Prostate gland (tissue), 2 donors: ENCODE results near the gene TXLNG. TPM values are rescaled to one million over a fixed set of nuclear protein-coding genes. Genes with fewer than 3 reads are reported as not detected.
A peak's percentile ranks its signal among the peaks of the same experiment; 100 is the strongest.

Experiments used
- DNase-seq: peaks from one replicate; pipeline ENCODE4 v3.0.0-alpha.2; 2019; ENCODE audit warnings: low spot score
- H3K27ac ChIP-seq, 2 donors: fragments of 200-600 bp; sonication (generic); 2 replicates each; pipeline ENCODE4 v1.5.1; 2017 to 2019
- H3K27me3 ChIP-seq: fragments of 200-600 bp; sonication (generic); replicated peaks from 2 replicates; pipeline ENCODE4 v1.5.1; 2019; ENCODE audit not compliant: insufficient read depth
- H3K36me3 ChIP-seq, 2 donors: fragments of 200-600 bp; sonication (generic); 1 replicate in 1 of 2; 2 replicates in 1 of 2; pipeline versions ENCODE4 v1.5.1 to v1.8.1; 2017 to 2019
- H3K4me1 ChIP-seq: fragments of 200-600 bp; sonication (generic); replicated peaks from 2 replicates; pipeline ENCODE4 v1.5.1; 2019
- H3K4me3 ChIP-seq, 2 donors: fragments of 200-600 bp; sonication (generic); 2 replicates each; pipeline ENCODE4 v1.5.1; 2017 to 2019
- H3K9me3 ChIP-seq: fragments of 200-600 bp; sonication (generic); 2 replicates; pipeline ENCODE4 v1.5.1; 2017
- CTCF ChIP-seq, 4 experiments: fragments of 200-600 bp in 2 of 4; fragments of 450-650 bp in 2 of 4; sonication (generic) in 2 of 4; IDR thresholded peaks; 1 replicate in 3 of 4; 2 replicates in 1 of 4; pipeline ENCODE4 v1.5.1; 2016 to 2019; ENCODE audit warnings: antibody characterized with exemption in 4 of 4, mild to moderate bottlenecking in 2 of 4, moderate library complexity in 2 of 4
- POLR2A ChIP-seq: fragments of 450-650 bp; IDR thresholded peaks from one replicate; pipeline ENCODE4 v1.6.1; 2016; ENCODE audit warnings: antibody characterized with exemption, mild to moderate bottlenecking
- POLR2AphosphoS5 ChIP-seq: sonication (generic); formaldehyde crosslinking; IDR thresholded peaks from one replicate; pipeline ENCODE4 v1.6.1; 2017; ENCODE audit warnings: antibody characterized with exemption
- WGBS: methylation state at CpG from one replicate; pipeline ENCODE4 v1.1.5; 2018; 5-methylcytosine and 5-hydroxymethylcytosine counted together
- intact Hi-C: fragments of 100-400 bp; cut with DNase I; formaldehyde crosslinking; loops from one replicate; pipeline ENCODE4 v1.14.2; 2022
- total RNA-seq, 2 donors: library from RNA; depleted of rRNA; stranded (reverse); fragments of >200 nt; gene quantifications; one replicate each; pipeline ENCODE4 v1.1.0, GENCODE V29; 2016

The TXLNG gene
- total RNA-seq, 2 donors from 2014 or later, result 8.6 to 12.8 TPM

DNA sequence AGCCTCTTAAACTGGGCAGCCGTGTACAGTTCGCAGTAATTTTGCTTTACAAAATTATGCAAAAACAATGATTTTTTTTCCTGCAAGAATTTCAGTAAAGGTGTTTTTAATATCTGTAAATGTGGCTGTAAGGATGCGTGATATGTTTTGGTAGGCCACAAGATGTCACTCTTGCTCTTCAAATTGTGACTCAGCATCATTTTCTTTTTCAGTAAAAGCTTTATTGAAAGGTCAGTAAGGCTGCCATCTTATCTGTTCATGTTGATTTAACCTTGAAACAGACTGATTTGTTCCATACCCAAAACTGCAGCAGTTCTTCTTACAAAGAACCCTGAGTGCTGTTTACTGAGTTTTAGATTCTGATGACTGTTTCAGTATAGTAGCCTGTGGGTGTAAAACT is 39.9 kb downstream of the TXLNG start:
- Histone ChIP-seq H3K27ac (no peak overlapping the region), H3K4me1 (no peaks in the 10 kb centered on the region), H3K9me3 (no peaks in the 10 kb centered on the region), H3K4me3 (no peak overlapping the region), H3K27me3 (no peaks in the 10 kb centered on the region), H3K36me3 (no peaks in the 10 kb centered on the region)
- intact Hi-C loops, result loop anchor here (5.0 to 10.0 kb wide), 3 partner anchors 121 to 549 kb away; partner anchors contain the start of genes NHS and REPS2
- TF ChIP-seq CTCF (IDR thresholded peaks at IDR 0.05) (peak; percentile 19 to 54 (median 38)), POLR2AphosphoS5 (no peak), POLR2A (no peak)
- 62% methylated on average over 3 of the region's 3 CpGs for WGBS
- no peak for DNase-seq

DNA sequence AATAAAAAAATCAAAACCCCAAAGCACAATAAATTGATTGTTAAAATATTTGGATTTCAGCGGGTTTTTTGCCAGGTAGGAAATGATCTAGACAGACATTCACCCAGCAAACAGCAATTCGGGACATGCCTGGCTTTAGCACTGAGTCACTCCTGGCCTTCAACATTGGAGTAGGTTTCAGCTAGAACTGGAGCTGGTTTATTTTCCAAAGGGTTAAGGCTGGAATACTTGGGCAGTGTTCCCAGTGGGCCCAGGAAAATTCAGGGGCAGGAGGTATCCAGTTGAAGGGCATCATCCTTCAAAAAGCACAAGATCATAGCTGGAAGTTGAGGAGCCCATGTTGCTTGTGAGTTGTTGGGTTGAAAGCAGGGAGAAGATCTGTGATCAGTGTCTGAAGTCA is 41.0 kb downstream of the TXLNG start:
- intact Hi-C loops, result loop anchor here (5.0 to 10.0 kb wide), 3 partner anchors 120 to 548 kb away; partner anchors contain the start of genes NHS and REPS2
- Histone ChIP-seq H3K9me3 (no peaks in the 10 kb centered on the region), H3K4me3 (no peak overlapping the region), H3K4me1 (no peaks in the 10 kb centered on the region), H3K27me3 (no peaks in the 10 kb centered on the region), H3K27ac (peak overlapping the region; percentile 9 to 66), H3K36me3 (no peaks in the 10 kb centered on the region)
- TF ChIP-seq POLR2AphosphoS5 (no peak), POLR2A (no peak), CTCF (IDR thresholded peaks at IDR 0.05) (no peak)
- 39% methylated on average over 2 of the region's 2 CpGs for WGBS
- no peak for DNase-seq

GRCh38 chrX:16828124-16828908 is 42.0 kb downstream of the TXLNG start:
- Histone ChIP-seq H3K27ac (peak overlapping the region; percentile 66 to 69), H3K4me1 (no peaks in the 10 kb centered on the region), H3K4me3 (no peak overlapping the region), H3K36me3 (no peaks in the 10 kb centered on the region), H3K27me3 (no peaks in the 10 kb centered on the region), H3K9me3 (no peaks in the 10 kb centered on the region)
- WGBS, result 17% methylated on average over 6 of the region's 6 CpGs
- intact Hi-C loops, result loop anchor here (5.0 to 10.0 kb wide), 3 partner anchors 119 to 546 kb away; partner anchors contain the start of genes NHS and REPS2
- DNase-seq, result peak; percentile 26
- peak; percentile 59 for TF ChIP-seq POLR2AphosphoS5
- TF ChIP-seq POLR2A, result no peak

DNA sequence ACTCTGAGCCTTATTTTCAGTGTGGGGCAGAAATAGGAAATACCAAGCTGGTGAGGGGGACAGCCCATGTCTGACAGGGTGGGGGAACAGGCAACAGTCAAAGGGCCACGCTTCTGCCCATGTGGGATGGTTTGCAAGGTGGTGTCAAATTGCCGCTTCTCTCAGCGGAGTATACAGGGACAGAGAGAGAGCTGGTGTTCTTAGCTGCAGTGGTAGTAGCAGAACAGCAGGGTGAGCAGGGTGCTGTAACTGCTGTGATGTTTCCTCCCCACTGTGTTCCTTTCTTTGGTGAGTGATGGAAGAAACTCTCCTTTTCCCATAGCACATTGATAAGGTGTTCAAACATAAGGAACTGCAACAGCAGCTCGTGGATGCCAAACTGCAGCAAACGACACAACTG is 46.0 kb downstream of the TXLNG start:
- intact Hi-C loops, result no loop called here
- no peaks in the 10 kb centered on the region for H3K36me3 ChIP-seq
- H3K9me3 ChIP-seq, result no peaks in the 10 kb centered on the region
- no peak for TF ChIP-seq CTCF (IDR thresholded peaks at IDR 0.05)
- TF ChIP-seq POLR2A, result no peak
- no peak for TF ChIP-seq POLR2AphosphoS5
- H3K27me3 ChIP-seq, result no peaks in the 10 kb centered on the region
- H3K27ac ChIP-seq, result no peak overlapping the region
- DNase-seq, result no peak
- no peaks in the 10 kb centered on the region for H3K4me1 ChIP-seq
- no peak overlapping the region for H3K4me3 ChIP-seq
- WGBS, result 53% methylated on average over 5 of the region's 5 CpGs

DNA sequence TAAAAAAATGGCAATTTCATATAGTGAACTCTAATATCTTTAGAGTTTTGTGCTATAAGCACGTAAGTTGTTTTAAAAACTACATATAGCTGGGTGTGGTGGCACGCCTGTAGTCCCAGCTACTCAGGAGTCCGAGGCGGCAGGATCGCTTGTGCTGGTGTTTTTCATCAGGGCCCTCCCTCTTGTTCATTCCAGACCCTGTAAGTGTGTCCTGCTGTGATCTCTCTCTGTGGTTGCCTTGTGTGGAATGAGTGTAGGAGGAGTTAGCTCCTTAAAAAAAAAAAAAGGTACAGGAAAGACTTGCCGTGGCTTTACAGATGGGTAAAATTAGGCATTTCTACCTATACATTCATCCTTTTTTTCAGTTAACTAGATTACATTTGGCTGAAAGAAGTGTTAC is 48.5 kb downstream of the TXLNG start:
- Histone ChIP-seq H3K4me3 (no peak overlapping the region), H3K4me1 (no peaks in the 10 kb centered on the region), H3K27me3 (no peaks in the 10 kb centered on the region), H3K27ac (no peak overlapping the region), H3K9me3 (no peaks in the 10 kb centered on the region), H3K36me3 (no peaks in the 10 kb centered on the region)
- intact Hi-C loops, result loop anchor here (5.0 kb wide), 1 partner anchor 47 kb away; no protein-coding TSS in a partner anchor
- DNase-seq, result no peak
- TF ChIP-seq CTCF (IDR thresholded peaks at IDR 0.05) (no peak), POLR2A (no peak), POLR2AphosphoS5 (no peak)
- WGBS, result 76% methylated on average over 6 of the region's 6 CpGs
